Activated naive CD4-positive, alpha-beta T cell treated with anti-CD3 and anti-CD28 coated beads, Interleukin-2, amount 50 U/mL, for 72 hours (primary cell): ENCODE measurements around the gene ACACA. TPM values are rescaled to one million over a fixed set of nuclear protein-coding genes. Genes with fewer than 3 reads are reported as not detected.

Source experiments
- ATAC-seq, 2 donors: fragments of 150-1000 bp; cut with Tn5 transposase; 2 replicates each; pipeline ENCODE4 v1.10.0; 2021; ENCODE audit warnings: mild to moderate bottlenecking in 2 of 2, moderate library complexity in 2 of 2
- DNase-seq, 2 donors: peaks; one replicate each; pipeline ENCODE4 v3.0.0; 2021 to 2022; ENCODE audit warnings: low spot score in 2 of 2
- H3K27ac Mint-ChIP-seq, 2 donors: one replicate each; pipeline ENCODE4 v1.8.0; 2022; ENCODE audit warnings: mild to moderate bottlenecking in 2 of 2, mixed read lengths in 2 of 2
- H3K36me3 Mint-ChIP-seq, 2 donors: one replicate each; pipeline ENCODE4 v1.8.0; 2022; ENCODE audit warnings: mixed read lengths in 2 of 2
- H3K9me3 Mint-ChIP-seq, 2 donors: one replicate each; pipeline ENCODE4 v1.8.0; 2022; ENCODE audit warnings: mixed read lengths in 2 of 2
- total RNA-seq, 2 donors: library from RNA; stranded (reverse); gene quantifications; one replicate each; pipeline ENCODE4 v1.2.3, GENCODE V29; 2022

ACACA gene
- total RNA-seq, 2 donors from 2014 or later, result 47.6 to 59.9 TPM

- H3K36me3 Mint-ChIP-seq, result peaks cover 7 to 21% of the 10 kb centered on the region in 2 donors
- H3K9me3 Mint-ChIP-seq, result no peaks in the 10 kb centered on the region
- ATAC-seq (no peak), DNase-seq (no peak)
- peak overlapping the region; percentile 3 to 5 for H3K27ac Mint-ChIP-seq
Measured at GRCh38 chr17:37098910-37099664, 307.5 kb downstream of the ACACA start.

DNA sequence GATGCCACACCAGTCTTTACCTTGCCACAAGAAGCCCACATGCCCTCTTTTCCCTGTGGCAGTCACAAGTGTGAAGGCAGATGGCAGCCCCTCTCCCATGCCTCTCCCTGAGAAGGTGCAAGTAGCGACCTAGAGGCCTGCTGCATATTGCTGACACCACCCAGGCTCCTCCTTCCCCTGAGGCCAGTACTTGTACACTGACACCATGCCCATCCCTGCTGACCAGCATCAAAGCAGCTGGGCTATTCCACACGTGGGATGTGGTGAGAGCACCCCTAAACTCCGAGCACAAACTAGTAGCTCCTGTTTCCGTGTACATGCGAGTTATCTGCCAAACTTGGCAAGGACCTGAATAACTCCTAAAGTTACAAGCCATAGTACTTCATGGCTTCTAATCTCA lies 308.5 kb downstream of the ACACA start:
- DNase-seq, result no peak
- Mint-ChIP-seq H3K36me3 (peaks cover 7 to 21% of the 10 kb centered on the region in 2 donors), H3K9me3 (no peaks in the 10 kb centered on the region), H3K27ac (peak overlapping the region; percentile 22 to 70)
- ATAC-seq, result no peak

DNA sequence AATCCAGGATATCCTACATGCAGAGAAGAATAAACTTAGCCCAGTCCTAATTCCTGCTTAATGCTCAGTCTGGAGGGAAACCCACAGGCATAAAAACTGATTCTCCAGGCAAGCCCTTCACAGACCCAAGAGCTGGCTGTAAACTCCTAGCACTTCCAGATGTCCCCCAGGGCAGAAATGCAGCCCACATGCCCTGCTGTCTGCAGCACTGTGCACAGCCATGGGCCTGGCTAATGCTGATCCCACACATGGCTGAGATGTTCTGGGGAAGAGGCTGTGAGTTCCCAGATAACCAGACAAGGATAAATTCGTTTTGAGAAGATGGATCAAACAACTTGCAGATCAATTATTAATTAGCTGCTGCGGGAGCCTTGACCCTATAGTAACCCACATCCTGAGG lies 309.5 kb downstream of the ACACA start:
- DNase-seq (no peak), ATAC-seq (no peak)
- peaks cover 7 to 21% of the 10 kb centered on the region in 2 donors for H3K36me3 Mint-ChIP-seq
- no peak overlapping the region for H3K27ac Mint-ChIP-seq
- no peaks in the 10 kb centered on the region for H3K9me3 Mint-ChIP-seq

DNA sequence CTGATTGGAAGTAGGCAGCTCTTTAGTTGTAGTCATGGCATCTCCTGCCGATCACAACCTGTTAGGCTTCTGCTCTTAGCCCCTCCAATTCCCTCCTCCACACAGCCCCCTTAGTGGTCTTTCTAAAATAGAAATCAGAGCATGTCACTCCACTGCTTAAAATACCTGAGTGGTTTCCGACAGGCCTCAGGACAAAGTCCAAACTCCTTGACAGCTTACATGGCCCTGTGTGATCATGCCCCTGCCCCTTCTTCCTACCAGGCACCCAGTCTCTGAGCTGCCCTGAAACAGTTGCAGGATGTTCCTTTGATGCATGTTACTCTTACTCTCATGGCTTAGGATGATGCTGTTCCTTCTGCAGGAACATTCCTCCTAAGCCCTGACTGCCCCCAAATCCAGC lies 310.6 kb downstream of the ACACA start:
- peak overlapping the region in 1 of 2 donors; percentile 40 for H3K27ac Mint-ChIP-seq
- ATAC-seq, result no peak
- DNase-seq, result no peak
- H3K9me3 Mint-ChIP-seq, result no peaks in the 10 kb centered on the region
- H3K36me3 Mint-ChIP-seq, result peaks cover 7 to 21% of the 10 kb centered on the region in 2 donors

DNA sequence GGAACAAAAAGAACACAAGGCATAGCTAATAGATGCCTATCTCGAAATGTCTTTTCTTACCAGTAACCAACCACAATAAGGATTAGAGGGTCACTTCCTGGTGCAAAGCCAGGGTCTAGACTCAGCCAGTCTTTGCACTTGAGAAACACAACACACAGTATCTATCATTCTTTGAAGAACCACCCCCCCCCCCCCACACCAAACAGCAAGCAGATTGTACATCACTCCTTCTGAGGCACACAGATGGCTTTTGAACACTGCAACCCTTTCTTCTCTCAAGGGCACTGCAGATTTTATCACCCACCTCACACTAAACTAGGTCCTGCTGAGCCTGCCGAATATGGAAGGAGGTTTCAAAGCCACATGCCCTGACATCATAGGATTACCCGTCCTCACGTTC lies 312.2 kb downstream of the ACACA start:
- no peak for DNase-seq
- Mint-ChIP-seq H3K27ac (peak overlapping the region in 1 of 2 donors; percentile 36), H3K36me3 (peaks cover 7 to 21% of the 10 kb centered on the region in 2 donors), H3K9me3 (no peaks in the 10 kb centered on the region)
- no peak for ATAC-seq

DNA sequence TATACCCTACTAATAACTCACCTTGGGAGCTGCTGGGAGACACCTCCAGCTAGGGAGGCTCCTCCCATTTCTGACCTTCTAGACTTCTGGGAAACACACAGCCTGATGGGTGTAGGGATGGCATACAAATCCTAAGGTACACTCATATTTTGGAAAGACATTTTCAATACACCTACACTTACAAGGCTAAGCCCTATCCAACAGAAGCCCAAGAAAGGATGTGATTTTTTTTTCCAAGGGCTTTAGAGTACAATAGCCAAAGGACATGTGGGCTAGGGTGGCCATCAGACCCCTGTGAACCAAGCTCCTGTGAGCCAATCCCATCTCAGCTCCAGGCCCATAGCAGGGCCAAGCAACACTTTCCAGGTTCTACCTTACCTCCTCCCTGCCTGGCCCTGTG lies 313.9 kb downstream of the ACACA start:
- Mint-ChIP-seq H3K27ac (peak overlapping the region in 1 of 2 donors; percentile 36), H3K36me3 (peaks cover 10 to 18% of the 10 kb centered on the region in 2 donors), H3K9me3 (no peaks in the 10 kb centered on the region)
- no peak for ATAC-seq
- DNase-seq, result no peak

DNA sequence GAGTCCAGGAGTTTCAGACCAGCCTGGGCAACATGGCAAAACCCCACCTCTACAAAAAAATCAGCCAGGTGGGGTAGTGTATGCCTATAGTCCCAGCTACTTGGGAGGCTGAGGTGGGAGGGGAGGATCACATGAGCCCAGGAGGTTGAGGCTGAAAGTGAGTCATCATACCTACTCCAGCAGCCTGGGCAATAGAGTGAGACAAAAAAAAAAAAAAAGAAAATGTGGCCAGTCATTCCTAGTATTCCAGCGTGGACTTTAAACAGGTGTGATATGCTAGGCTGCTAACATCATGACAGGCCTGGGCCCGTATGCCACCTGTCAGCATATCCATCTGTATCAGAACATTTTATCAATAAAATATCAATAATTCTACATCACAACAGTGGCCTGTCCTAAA lies 314.6 kb downstream of the ACACA start:
- peaks cover 17 to 24% of the 10 kb centered on the region in 2 donors for H3K36me3 Mint-ChIP-seq
- no peaks in the 10 kb centered on the region for H3K9me3 Mint-ChIP-seq
- peak; percentile 30 to 52 for ATAC-seq
- no peak overlapping the region for H3K27ac Mint-ChIP-seq
- DNase-seq, result no peak

DNA sequence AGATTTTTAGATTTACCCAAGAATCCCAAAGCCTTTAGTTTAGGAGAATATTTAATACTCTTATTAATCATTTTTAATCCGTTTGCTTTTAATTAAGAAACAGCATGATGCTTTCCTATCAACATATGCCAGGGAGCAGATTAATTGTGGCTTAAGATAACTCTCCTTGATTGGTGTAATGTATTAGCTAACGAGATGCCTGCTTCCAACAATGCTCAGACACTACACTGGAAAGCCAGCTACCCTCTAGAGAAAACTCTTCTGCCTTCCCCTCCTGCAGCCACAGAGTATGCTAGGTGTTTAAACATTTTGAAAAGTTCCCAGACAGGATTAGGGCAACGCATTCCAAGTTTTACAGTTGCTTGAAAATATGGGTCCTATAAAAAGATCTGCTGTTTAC lies 315.7 kb downstream of the ACACA start:
- H3K27ac Mint-ChIP-seq, result peak overlapping the region in 1 of 2 donors; percentile 76
- ATAC-seq (no peak), DNase-seq (no peak)
- no peaks in the 10 kb centered on the region for H3K9me3 Mint-ChIP-seq
- H3K36me3 Mint-ChIP-seq, result peaks cover 14 to 21% of the 10 kb centered on the region in 2 donors

DNA sequence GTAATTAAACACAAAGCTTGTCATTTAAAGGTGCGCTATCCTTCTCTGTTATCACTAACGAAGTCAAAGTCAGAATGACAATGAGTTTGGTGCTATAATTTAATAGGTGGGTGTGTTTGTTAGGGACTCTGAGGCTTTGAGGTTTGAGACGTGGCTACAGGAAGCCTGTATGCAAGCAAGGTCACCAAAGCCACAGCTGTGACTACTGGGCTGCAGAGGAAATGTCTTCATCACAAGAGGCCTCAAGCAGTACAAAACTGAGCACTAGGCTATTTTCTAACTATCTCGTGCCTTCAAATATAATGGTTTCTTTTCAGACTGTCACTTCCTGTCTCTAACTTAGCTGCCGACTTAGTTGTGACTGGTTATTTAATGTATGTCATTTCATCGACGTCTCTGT lies 316.7 kb downstream of the ACACA start:
- ATAC-seq (peak; percentile 84 to 86), DNase-seq (peak in 1 of 2 donors; percentile 15)
- H3K27ac Mint-ChIP-seq, result peak overlapping the region; percentile 76 to 84
- H3K9me3 Mint-ChIP-seq, result no peaks in the 10 kb centered on the region
- H3K36me3 Mint-ChIP-seq, result peaks cover 18 to 20% of the 10 kb centered on the region in 2 donors

- DNase-seq, result no peak
- no peaks in the 10 kb centered on the region for H3K9me3 Mint-ChIP-seq
- H3K27ac Mint-ChIP-seq, result peak overlapping the region in 1 of 2 donors; percentile 82
- H3K36me3 Mint-ChIP-seq, result peaks cover 15 to 20% of the 10 kb centered on the region in 2 donors
- no peak for ATAC-seq
Measured at GRCh38 chr17:37088913-37089312, 317.7 kb downstream of the ACACA start.

GRCh38 chr17:37088459-37088858 lies 318.2 kb downstream of the ACACA start:
- ATAC-seq (peak; percentile 39 to 52), DNase-seq (no peak)
- Mint-ChIP-seq H3K36me3 (peaks cover 15 to 20% of the 10 kb centered on the region in 2 donors), H3K9me3 (no peaks in the 10 kb centered on the region), H3K27ac (no peak overlapping the region)

DNA sequence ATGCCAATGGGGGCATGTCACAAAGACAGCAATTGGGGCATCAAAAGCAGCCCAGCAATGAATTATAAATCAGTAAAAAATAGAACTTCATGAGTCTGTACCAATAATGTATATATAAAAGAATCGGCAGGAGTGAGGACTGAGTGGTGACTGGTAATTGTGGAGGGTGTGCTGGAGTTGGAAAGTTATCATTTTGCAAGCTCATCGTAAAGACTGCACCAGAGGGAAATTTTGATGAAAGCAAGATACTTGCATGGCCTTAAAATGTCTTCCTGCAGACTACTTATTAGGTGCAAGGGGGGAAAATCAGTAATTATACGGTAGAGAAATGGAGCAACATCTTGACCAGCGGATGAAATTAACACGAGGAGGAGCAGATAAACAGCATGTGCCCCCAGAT lies 319.0 kb downstream of the ACACA start:
- no peak for DNase-seq
- peaks cover 15 to 20% of the 10 kb centered on the region in 2 donors for H3K36me3 Mint-ChIP-seq
- no peak overlapping the region for H3K27ac Mint-ChIP-seq
- ATAC-seq, result no peak
- H3K9me3 Mint-ChIP-seq, result no peaks in the 10 kb centered on the region

DNA sequence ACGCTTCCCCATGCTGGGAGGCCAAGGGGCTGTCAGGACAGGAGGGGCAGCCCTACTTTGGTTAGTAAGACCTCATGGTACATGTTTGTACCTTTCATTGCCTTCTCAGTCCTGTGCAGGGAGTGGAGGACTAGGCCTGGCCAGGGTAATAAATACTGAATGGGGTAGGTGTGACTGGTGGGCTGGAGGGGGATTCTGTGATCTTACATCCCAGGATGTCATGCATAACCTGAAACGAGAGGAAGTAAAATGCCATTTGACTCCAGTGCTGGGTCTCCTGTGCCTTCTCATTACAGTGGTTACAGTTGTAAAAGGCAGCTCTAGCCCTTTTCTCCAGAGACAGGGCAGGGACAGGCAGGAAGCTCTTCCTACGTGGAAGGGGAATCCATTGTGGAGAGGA lies 319.7 kb downstream of the ACACA start:
- Mint-ChIP-seq H3K27ac (peak overlapping the region in 1 of 2 donors; percentile 85), H3K36me3 (peaks cover 15 to 20% of the 10 kb centered on the region in 2 donors), H3K9me3 (no peaks in the 10 kb centered on the region)
- DNase-seq, result no peak
- ATAC-seq, result no peak

- ATAC-seq (no peak), DNase-seq (no peak)
- Mint-ChIP-seq H3K9me3 (no peaks in the 10 kb centered on the region), H3K36me3 (peaks cover 15 to 20% of the 10 kb centered on the region in 2 donors), H3K27ac (peak overlapping the region in 1 of 2 donors; percentile 85)
Measured at GRCh38 chr17:37086334-37086733, 320.3 kb downstream of the ACACA start.

DNA sequence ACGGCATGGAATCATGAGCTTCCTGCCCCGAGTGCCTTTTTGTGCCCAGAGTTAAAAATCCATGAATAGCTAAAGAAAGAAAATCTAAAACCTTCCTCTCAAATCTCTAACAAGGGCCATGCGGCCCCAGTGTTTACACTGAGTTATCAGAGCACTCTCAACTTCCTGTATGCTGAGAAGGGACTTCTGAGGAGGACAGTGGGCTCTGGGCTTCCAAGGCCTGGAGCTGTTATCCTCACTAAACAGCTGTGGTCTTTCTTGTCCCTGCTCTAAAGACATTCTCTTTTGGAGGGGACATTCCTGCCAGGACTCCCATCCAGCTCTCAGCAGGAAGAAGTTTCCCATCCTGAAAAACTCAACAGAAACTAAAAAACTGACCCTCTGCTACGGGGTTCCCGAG lies 322.3 kb downstream of the ACACA start:
- DNase-seq (no peak), ATAC-seq (no peak)
- H3K27ac Mint-ChIP-seq, result no peak overlapping the region
- peaks cover 20 to 25% of the 10 kb centered on the region in 2 donors for H3K36me3 Mint-ChIP-seq
- H3K9me3 Mint-ChIP-seq, result peaks cover 4% of the 10 kb centered on the region in 2 donors

GRCh38 chr17:37083456-37083855 lies 323.2 kb downstream of the ACACA start:
- Mint-ChIP-seq H3K36me3 (peaks cover 22 to 27% of the 10 kb centered on the region in 2 donors), H3K9me3 (peaks cover 6% of the 10 kb centered on the region in 2 donors), H3K27ac (no peak overlapping the region)
- ATAC-seq (no peak), DNase-seq (no peak)

- no peak overlapping the region for H3K27ac Mint-ChIP-seq
- ATAC-seq (no peak), DNase-seq (no peak)
- H3K9me3 Mint-ChIP-seq, result peaks cover 6% of the 10 kb centered on the region in 2 donors
- peaks cover 21 to 27% of the 10 kb centered on the region in 2 donors for H3K36me3 Mint-ChIP-seq
Measured at GRCh38 chr17:37082985-37083384, 323.7 kb downstream of the ACACA start.

DNA sequence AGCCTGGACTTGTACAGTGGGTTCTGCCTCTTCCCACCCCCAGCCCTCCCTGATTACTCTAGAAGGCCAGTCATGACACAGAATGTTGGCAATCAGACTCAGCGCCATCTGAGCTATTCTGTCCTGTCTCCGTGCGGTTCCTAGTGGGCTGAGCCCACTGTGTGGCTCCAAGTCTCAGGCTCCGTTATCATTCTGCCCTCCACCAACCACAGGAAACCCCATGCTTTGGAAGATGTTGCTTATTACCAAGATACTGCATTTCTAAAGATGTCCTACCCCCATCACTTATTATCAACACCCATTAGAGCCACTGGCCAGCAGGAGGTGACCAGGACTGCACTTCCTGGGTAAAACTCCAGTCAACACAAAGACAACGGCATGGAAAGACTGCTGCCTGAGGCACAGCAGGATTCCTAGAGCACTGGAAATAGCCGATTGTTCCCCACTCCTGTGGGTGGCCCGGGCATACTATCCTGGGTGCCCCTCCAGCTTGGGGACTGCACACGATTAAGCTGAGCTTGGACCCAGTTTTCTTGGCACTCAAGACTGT lies 324.2 kb downstream of the ACACA start:
- peaks cover 15 to 21% of the 10 kb centered on the region in 2 donors for H3K36me3 Mint-ChIP-seq
- DNase-seq, result no peak

More for the DNA sequence above, 324.2 kb downstream of the ACACA start:
- H3K27ac Mint-ChIP-seq, result no peak overlapping the region
- ATAC-seq, result no peak
- H3K9me3 Mint-ChIP-seq, result peaks cover 6% of the 10 kb centered on the region in 2 donors
